Fibroblast of gingiva (primary cell): ENCODE results near the gene ASTN2.
"Not testable (repeated sequence)": the region's sequence is repeated elsewhere in the genome, so short reads cannot be mapped to it uniquely, and the experiment has no call there.

Experiments used
- DNase-seq: peaks from one replicate; pipeline ENCODE4 v3.0.0-alpha.2; 2011; ENCODE audit warnings: low read depth

Gene ASTN2

GRCh38 chr9:117074784-117075520 is 339.9 kb downstream of the ASTN2 start:
- DNase-seq, result no peak

- no peak for DNase-seq
Observed at GRCh38 chr9:117074342-117074662, 340.6 kb downstream of the ASTN2 start.

GRCh38 chr9:117073539-117074341 is 341.1 kb downstream of the ASTN2 start:
- no peak for DNase-seq

GRCh38 chr9:117073071-117073470 is 341.8 kb downstream of the ASTN2 start:
- no peak for DNase-seq

GRCh38 chr9:117072216-117072615 is 342.6 kb downstream of the ASTN2 start:
- no peak for DNase-seq

- DNase-seq, result not testable (repeated sequence)
Observed at GRCh38 chr9:117071673-117072207, 343.1 kb downstream of the ASTN2 start.

GRCh38 chr9:117063721-117064471 is 351.0 kb downstream of the ASTN2 start:
- DNase-seq, result no peak

- DNase-seq, result no peak
Observed at GRCh38 chr9:117060963-117061362, 353.9 kb downstream of the ASTN2 start.

- DNase-seq, result no peak
Observed at GRCh38 chr9:117050007-117050406, 364.9 kb downstream of the ASTN2 start.

GRCh38 chr9:117046666-117047327 is 368.1 kb downstream of the ASTN2 start:
- DNase-seq, result no peak

- no peak for DNase-seq
Observed at GRCh38 chr9:117044241-117044640, 370.6 kb downstream of the ASTN2 start.

- DNase-seq, result no peak
Observed at GRCh38 chr9:117043159-117043558, 371.7 kb downstream of the ASTN2 start.

- DNase-seq, result no peak
Observed at GRCh38 chr9:117035546-117035945, 379.3 kb downstream of the ASTN2 start.

GRCh38 chr9:117034866-117035265 is 380.0 kb downstream of the ASTN2 start:
- DNase-seq, result no peak

- no peak for DNase-seq
Observed at GRCh38 chr9:117030254-117030768, 384.5 kb downstream of the ASTN2 start.

- no peak for DNase-seq
Observed at GRCh38 chr9:117029341-117029740, 385.5 kb downstream of the ASTN2 start.

- DNase-seq, result no peak
Observed at GRCh38 chr9:117028103-117028858, 386.6 kb downstream of the ASTN2 start.

GRCh38 chr9:117021906-117022305 is 393.0 kb downstream of the ASTN2 start:
- no peak for DNase-seq

- DNase-seq, result no peak
Observed at GRCh38 chr9:117018966-117019617, 395.8 kb downstream of the ASTN2 start.

- DNase-seq, result no peak
Observed at GRCh38 chr9:117017414-117017985, 397.4 kb downstream of the ASTN2 start.
